ENCODE results near the gene ZNF37A. TPM values are rescaled to one million over a fixed set of nuclear protein-coding genes. Genes with fewer than 3 reads are reported as not detected.
"Not testable (repeated sequence)": the region's sequence is repeated elsewhere in the genome, so short reads cannot be mapped to it uniquely, and the experiment has no call there.

ZNF37A gene
- total RNA-seq, 2 donors from 2014 or later = 15.9 to 19.5 TPM

DNA sequence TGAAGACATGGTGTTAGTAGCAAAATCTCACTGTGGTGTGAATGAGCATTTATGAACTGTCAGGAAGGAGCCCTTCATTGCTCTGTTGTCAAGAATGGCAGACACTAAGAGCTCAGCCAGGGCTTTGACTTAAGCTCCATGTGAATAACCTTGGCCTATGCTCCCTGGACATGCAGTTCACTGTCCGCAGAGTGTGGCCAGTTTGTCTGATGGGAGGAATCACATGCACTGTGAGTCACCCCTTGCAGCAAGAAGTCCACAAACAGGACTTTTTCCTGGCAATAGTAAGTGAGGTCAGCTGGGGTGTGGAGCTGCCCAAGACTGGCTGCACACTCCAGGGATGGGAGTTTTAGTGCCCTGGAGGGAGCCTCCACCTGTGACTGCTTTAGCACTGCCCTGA, 49.5 kb downstream of the ZNF37A start:
- intact Hi-C loops (cut with DNase I) = no loop called here
- DNase-seq (ENCODE audit: low spot score) = no peak

DNA sequence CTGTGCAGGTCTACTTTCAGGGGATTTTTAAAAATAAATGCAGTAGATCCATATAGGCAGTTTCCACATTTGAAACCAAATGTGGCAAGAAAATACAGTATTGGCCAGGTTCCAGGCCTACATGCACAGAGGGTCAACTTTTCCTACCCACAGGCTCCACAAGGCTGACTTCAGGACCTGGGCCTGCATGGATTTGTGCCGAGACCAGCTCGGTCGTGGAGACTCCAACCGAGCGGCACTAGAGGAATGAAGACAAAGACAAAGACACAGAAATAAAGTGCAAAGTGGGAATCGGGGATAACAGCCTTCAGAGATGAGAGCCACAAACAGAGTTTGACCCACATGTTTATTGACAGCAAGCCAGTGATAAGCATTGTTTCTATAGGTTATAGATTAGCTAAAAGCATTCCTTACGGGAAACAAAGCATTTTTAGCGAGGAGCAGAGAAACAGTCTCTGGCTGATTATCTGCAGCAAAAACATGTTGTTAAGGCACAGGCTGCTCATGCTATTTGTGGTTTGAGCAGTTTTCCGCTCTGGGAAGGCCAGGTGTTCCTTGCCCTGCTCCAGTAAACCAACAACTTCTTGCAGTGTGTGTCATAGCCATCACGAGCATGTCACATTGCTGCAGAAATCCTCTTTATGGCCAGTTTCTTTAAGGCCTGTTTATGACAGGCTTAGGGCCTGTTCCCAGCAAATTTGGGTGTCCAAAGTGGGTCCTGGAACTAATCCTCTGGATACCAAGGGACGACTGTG, 52.6 kb downstream of the ZNF37A start:
- no peak for DNase-seq (ENCODE audit: low spot score)

DNA sequence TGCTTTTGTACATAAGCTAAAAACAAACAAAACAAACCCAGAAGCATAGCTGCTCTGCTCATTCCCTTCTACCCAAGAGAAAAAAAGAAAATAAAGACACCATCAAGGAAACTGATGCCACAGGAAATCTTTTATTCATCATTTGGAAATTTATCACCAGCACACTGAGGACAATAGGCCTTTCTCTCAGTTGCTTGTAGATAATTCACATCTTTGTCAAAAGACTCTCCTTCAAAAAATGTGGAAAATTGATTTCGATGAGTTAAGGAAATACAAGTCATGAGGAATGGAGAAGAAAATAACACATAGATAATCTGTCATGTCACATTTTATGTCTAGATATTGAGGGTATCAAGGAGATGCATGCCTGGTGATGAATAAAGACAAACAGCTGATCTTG, 53.5 kb downstream of the ZNF37A start:
- intact Hi-C loops (cut with DNase I) = no loop called here

More for the DNA sequence above, 52.6 kb downstream of the ZNF37A start:
- intact Hi-C loops (cut with DNase I) = no loop called here

DNA sequence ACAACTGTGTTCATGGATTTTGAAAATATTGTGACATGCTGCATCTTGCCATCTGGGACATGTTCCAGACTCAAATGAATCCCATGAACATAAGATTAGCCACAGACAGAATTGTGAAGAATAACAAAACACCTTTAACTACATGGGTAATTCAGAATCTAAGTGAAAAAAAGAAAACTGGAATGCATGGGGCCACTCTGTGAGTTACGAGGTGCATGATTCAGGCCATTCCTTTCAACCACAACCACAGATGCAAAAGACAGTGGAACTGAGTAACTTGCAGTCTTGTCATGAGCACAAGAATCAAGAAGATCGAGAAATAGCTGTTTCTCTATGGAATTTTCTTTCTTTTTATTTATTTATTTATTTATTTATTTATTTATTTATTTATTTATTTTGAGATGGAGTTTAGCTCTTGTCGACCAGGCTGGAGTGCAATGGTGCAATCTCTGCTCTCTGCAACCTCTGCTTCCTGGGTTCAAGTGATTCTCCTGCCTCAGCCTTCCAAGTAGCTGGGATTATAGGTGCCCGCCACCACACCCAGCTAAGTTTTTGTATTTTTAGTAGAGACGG, 56.8 kb downstream of the ZNF37A start:
- intact Hi-C loops (cut with DNase I); DNase-seq (ENCODE audit: low spot score): not testable (repeated sequence)

More for the DNA sequence above, 53.5 kb downstream of the ZNF37A start:
- no peak for DNase-seq (ENCODE audit: low spot score)

DNA sequence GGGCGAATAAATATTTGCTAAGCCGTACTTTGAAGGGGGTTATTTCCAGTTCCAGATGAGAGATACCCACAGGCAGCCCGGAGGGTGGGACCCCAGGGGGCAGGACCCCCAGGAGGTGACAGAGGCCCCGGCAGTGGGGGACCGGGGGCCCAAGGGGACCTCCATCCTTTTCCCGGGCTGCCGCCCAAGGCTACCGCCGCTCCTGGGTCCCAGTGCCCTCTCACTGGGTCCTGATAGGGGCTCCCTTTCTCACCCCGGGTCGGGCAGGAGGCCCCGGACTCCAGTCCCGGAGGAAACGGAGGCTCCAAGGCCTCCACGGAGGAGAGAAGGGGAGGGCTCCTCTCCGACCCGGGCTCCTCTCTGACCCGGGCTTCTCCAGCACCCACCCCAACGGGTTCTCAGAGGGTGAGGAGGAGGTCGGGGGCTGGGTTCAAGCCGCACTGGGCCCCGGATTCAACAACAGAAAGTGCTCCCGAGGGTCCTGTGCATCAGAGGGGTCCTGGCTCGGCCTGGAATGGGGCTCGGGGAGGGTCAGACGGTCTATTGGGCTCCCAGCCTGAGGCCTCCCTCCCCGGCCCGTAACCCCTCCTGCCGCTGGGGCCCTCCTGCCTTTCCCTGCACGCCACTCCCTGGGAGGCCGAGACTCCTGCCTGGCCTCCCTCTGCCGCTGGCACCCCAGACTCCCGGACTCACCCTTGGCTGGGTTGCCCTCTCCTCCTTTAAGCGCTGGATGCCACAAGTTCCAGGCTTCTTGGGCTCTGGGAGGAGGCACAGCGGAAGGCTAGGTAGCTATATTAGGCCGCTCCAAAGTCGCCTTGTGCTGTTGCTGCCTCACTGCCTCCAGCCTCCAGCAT, 62.5 kb downstream of the ZNF37A start:
- intact Hi-C loops (cut with DNase I) = no loop called here
- DNase-seq (ENCODE audit: low spot score) = no peak

DNA sequence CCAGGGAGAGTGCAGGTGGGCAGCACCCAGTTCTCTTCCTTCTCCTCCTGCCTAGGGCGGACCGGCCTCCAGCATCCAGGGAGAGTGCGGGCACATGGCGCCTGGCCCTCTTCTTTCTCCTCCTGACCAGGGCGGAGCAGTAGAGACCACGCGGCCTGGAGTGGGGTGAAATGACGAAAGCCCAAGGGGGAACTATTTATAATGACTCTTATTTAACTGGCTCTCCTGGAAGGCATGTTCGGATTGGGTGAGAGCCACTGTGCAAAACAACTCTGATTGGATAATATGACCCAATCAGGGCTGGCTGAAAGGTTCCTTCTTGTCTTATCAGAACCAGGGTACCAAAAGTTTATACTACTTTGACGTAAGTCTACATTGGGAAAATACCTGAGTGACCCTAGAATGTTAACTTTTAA, 63.1 kb downstream of the ZNF37A start:
- intact Hi-C loops (cut with DNase I) = no loop called here
- no peak for DNase-seq (ENCODE audit: low spot score)

DNA sequence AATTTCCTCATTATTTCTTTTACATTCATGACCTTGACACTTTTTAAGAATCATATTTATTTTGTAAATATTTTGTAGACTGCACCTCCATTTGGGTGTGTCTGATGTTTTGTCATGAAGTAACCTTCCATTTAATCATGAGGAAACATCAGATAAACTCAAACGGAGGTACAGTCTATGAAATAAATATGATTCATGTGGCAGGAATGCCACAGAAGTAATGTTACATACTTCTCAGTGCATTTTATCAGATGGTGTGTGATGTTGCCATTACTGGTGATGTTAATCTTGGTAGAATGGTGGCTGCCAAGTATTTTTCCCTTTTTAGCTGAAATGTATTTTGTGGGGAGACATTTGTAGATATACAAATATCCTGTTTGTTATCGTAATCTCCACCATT, 64.9 kb downstream of the ZNF37A start:
- intact Hi-C loops (cut with DNase I) = no loop called here
- no peak for DNase-seq (ENCODE audit: low spot score)

DNA sequence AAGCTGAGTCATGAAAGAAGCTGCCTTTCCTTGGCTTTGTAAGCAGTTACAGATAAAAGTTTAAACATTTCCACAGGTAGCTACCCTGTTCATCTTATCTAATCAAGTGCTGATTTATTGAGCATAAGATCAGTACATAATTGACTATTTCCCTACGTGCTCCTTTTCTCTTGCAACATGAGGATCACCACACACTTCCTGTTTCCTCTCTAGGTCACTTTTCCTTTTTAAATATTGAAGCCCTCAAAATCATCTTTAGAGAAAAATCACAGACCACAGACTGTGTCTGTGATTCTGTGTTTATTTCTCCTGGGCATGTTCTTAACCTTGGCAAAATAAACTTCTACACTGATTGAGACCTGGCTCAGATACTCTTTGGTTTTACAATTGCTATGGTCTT, 69.5 kb downstream of the ZNF37A start:
- intact Hi-C loops (cut with DNase I) = no loop called here
- no peak for DNase-seq (ENCODE audit: low spot score)

DNA sequence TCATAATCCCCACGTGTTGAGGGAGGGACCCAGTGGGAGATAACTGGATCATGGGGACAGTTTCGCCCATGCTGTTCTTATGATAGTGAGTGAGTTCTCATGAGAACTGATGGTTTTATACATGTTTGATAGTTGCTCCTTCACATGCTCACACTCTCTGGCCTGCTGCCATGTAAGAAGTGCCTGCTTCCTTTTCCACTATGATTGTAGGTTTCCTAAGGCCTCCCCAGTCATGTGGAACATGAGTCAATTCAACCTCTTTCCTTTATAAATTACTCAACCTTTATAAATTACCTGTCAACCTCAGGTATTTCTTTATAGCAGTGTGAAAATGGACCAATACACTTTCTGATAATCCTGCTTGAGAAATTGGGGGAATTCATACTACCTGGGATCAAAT, 80.2 kb downstream of the ZNF37A start:
- intact Hi-C loops (cut with DNase I) = no loop called here
- DNase-seq (ENCODE audit: low spot score) = no peak

DNA sequence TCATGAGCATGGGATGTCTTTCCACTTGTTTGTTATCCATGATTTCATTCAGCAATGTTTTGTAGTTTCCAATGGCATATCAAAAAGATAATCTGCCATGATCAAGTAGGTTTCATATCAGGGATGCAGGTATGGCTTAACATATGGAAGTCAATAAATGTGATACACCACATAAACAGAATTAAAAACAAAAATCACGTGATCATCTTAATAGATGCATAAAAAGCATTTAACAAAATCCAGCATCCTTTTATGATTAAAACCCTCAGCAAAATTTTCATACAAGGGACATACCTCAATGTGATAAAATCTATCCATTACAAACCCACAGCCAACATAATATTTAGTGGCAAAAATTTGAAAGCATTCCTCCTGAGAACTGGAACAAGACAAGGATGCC, 90.3 kb downstream of the ZNF37A start:
- no peak for DNase-seq (ENCODE audit: low spot score)
- intact Hi-C loops (cut with DNase I) = no loop called here

Other genes starting within 250 kb of the ZNF37A start
- 10 to 100 TPM in 1 of 2 donors, 1 to 10 TPM in 1; 9.8 to 10.2 TPM for gene ZNF248, start 236.7 kb upstream of the ZNF37A start, total RNA-seq
- gene ZNF25, start 117.7 kb upstream of the ZNF37A start, total RNA-seq = 10 to 100 TPM; 20.5 to 26.1 TPM
- gene ZNF33A, start 83.7 kb upstream of the ZNF37A start, total RNA-seq = 10 to 100 TPM; 18.5 to 21.9 TPM

All from posterior vena cava (tissue), 2 donors.